ENCODE measurements around the gene TSPY8.
"Not testable (repeated sequence)": the region's sequence is repeated elsewhere in the genome, so short reads cannot be mapped to it uniquely, and the experiment has no call there.

TSPY8 gene, protein sequence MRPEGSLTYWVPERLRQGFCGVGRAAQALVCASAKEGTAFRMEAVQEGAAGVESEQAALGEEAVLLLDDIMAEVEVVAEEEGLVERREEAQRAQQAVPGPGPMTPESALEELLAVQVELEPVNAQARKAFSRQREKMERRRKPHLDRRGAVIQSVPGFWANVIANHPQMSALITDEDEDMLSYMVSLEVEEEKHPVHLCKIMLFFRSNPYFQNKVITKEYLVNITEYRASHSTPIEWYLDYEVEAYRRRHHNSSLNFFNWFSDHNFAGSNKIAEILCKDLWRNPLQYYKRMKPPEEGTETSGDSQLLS

GRCh38 chrY:9357497-9357896, at the start of gene TSPY8:
TSPY8 (plus strand) TSS chrY:9357797; CDS start chrY:9357843, 46 bp downstream.
- not testable (repeated sequence) for DNase-seq

- no peak for DNase-seq
These were observed 36.6 kb upstream of the TSPY8 start for GRCh38 chrY:9320996-9321395.

- DNase-seq = not testable (repeated sequence)
These were observed 20.4 kb upstream of the TSPY8 start, which contains the start of gene TSPY4 for GRCh38 chrY:9337164-9337563. TSPY4 (plus strand) TSS chrY:9337464; CDS start chrY:9337510, 46 bp downstream.

DNA sequence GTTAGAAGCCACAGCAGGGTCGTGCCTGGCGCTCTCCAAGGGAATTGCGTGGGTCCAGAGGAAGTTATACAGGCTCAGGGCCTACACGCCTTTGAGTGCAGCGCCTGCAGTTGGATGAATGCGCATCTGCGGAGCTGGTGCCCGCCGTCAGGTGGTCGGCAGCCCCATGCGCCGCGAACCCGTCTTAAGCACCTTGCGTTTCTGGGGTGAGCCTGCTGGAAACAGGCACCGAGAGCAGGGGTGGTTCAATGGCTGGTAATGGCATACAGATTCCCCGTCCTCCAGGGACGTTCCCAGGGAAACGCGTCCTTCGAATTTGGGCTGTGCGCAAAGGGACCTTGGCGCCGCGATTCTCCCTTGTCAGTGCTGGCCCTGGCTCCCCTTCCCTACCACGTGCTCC, 38.9 kb downstream of the TSPY8 start:
- not testable (repeated sequence) for DNase-seq

DNA sequence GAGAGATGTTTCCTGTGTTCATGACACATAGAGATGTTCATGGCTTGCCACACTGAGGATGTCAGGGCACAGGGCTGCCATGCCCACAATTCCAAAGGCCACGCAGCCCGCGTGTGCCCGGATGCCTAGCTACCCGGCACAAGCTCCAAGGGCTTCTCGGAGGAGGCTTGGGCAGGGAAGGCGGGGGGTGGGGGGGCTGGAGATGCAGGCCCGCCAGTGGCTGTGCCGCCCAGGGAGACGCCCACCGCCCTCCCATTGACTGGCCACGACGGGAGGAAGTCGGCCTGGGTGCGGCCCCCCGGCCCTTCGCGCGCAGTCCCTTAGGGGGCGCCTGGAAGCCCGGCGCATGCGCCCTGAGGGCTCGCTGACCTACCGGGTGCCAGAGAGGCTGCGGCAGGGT, 40.5 kb downstream of the TSPY8 start, which contains the start of gene TSPY3:
Gene TSPY3 (plus strand): TSS at position 301 of the 400 bp plus-strand sequence. CDS start 46 bp downstream, at position 347.
- DNase-seq = not testable (repeated sequence)

All from NCI-H1436 treated with DMSO at 0.1 percent for 48 hours (cell line).